Measurements from ENCODE around the gene C12orf57. TPM values are rescaled to one million over a fixed set of nuclear protein-coding genes. Genes with fewer than 3 reads are reported as not detected.
A peak's percentile ranks its signal among the peaks of the same experiment; 100 is the strongest.

C12orf57 gene
- total RNA-seq, 1 donor from 2014 or later = 227 TPM

DNA sequence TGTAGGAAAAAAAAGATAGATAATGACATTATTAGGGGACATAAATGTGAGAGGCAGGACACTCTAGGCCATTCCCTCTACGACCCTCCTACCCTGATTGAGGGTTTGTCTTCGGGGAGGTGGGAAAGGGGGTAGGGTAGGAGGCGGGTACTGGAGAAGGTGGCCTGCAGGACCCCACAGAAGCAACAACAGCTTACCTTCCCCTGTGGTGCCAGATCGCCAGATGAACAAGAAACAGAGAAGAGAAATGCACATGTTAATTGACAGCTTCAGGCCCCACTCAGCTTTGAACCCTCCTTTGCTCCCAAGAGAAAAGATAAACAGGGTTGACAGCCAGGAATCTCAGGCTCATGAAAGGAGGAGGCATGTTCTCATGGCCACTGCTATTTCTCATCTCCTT, 21.9 kb downstream of the C12orf57 start:
- peaks cover 68% of the 10 kb centered on the region for H3K4me1 ChIP-seq
- H3K9me3 ChIP-seq (replicated peaks) = no peaks in the 10 kb centered on the region
- TF ChIP-seq, protein P1, sequence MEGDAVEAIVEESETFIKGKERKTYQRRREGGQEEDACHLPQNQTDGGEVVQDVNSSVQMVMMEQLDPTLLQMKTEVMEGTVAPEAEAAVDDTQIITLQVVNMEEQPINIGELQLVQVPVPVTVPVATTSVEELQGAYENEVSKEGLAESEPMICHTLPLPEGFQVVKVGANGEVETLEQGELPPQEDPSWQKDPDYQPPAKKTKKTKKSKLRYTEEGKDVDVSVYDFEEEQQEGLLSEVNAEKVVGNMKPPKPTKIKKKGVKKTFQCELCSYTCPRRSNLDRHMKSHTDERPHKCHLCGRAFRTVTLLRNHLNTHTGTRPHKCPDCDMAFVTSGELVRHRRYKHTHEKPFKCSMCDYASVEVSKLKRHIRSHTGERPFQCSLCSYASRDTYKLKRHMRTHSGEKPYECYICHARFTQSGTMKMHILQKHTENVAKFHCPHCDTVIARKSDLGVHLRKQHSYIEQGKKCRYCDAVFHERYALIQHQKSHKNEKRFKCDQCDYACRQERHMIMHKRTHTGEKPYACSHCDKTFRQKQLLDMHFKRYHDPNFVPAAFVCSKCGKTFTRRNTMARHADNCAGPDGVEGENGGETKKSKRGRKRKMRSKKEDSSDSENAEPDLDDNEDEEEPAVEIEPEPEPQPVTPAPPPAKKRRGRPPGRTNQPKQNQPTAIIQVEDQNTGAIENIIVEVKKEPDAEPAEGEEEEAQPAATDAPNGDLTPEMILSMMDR (IDR thresholded peaks at IDR 0.05; ENCODE audit: borderline replicate concordance) = no peak
- no peak for DNase-seq
- H3K36me3 ChIP-seq = peaks cover 42% of the 10 kb centered on the region
- H3K27ac ChIP-seq (replicated peaks) = peak overlapping the region; percentile 86
- H3K27me3 ChIP-seq (ENCODE audit: low read depth) = no peaks in the 10 kb centered on the region
- intact Hi-C loops (cut with micrococcal nuclease) = loop anchor here (10.0 kb wide), 1 partner anchor 49 kb away; the partner anchor contains the start of gene LPCAT3
- no peak overlapping the region for H3K4me3 ChIP-seq

DNA sequence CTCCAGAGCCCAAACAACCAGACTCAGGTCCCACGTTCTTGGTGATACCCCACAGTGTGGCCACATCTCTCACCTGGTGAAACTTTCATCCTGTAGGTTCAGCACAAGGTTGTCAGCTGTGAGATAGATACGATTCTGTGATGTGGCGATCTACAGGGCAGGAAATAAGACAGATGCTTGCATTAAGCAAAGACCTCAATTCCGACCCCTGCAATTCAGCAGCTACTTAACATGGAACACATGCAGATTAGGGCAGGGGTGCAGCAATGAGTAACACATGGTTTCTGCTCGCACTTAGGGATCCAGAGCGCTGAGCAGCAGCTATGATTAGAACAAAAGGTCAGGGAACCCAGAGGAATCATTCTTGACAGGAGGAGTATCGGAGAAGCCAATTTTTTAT, 22.5 kb downstream of the C12orf57 start:
- intact Hi-C loops (cut with micrococcal nuclease) = loop anchor here (10.0 kb wide), 1 partner anchor 48 kb away; the partner anchor contains the start of gene LPCAT3
- TF ChIP-seq, protein P1 (IDR thresholded peaks at IDR 0.05; ENCODE audit: borderline replicate concordance) = no peak
- Histone ChIP-seq H3K36me3 (peaks cover 42% of the 10 kb centered on the region), H3K27ac (replicated peaks) (no peak overlapping the region), H3K9me3 (replicated peaks) (no peaks in the 10 kb centered on the region), H3K4me3 (no peak overlapping the region), H3K4me1 (peaks cover 67% of the 10 kb centered on the region), H3K27me3 (ENCODE audit: low read depth) (no peaks in the 10 kb centered on the region)
- no peak for DNase-seq

DNA sequence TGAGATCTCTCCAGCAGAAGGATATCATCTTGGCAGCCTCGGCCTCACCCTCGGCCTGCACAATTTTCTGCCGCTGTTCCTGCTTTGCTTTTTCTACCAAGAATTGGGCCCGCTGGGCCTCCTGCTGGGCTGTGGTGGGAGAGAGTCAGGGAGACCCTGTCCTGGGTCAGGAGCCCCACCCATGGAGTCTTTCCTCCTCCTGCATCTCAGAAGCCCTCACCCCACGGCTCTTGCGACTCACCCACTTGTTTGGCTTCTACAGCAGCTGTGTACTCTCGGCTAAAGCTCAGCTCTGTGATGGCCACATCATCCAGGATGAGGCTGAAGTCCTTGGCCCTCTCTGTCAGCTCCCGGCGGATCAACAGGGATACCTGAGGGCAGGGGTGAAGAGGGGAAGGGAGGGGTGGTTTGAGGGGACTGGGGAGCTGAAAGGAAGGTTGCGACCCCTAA, 23.9 kb downstream of the C12orf57 start:
- Histone ChIP-seq H3K36me3 (peaks cover 42% of the 10 kb centered on the region), H3K9me3 (replicated peaks) (no peaks in the 10 kb centered on the region), H3K27me3 (ENCODE audit: low read depth) (no peaks in the 10 kb centered on the region), H3K27ac (replicated peaks) (no peak overlapping the region), H3K4me3 (no peak overlapping the region), H3K4me1 (peaks cover 66% of the 10 kb centered on the region)
- TF ChIP-seq, protein P1 (IDR thresholded peaks at IDR 0.05; ENCODE audit: borderline replicate concordance) = no peak
- intact Hi-C loops (cut with micrococcal nuclease) = loop anchor here (10.0 kb wide), 1 partner anchor 47 kb away; the partner anchor contains the start of gene LPCAT3
- no peak for DNase-seq

DNA sequence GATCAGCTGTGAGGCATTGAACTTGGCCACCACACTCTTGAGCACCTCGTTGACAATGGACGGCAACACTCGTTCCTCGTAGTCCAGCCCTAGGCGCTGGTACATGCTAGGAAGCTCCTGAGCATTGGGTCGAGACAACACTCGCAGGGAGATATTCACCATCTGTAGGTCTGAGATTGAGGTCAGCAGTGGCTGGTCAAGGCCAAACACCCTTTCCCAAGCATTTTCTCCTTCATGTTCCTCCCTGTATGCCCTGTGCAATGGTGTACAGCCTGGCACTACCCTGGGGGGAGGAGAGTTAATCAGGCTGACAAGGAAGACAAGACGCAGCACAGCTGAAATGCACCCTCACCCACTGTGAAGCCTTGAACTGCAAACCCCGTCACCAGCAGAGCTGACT, 24.6 kb downstream of the C12orf57 start:
- TF ChIP-seq, protein P1 (IDR thresholded peaks at IDR 0.05; ENCODE audit: borderline replicate concordance) = no peak
- Histone ChIP-seq H3K27me3 (ENCODE audit: low read depth) (no peaks in the 10 kb centered on the region), H3K4me3 (peak overlapping the region; percentile 77), H3K4me1 (peaks cover 63% of the 10 kb centered on the region), H3K36me3 (peaks cover 42% of the 10 kb centered on the region), H3K9me3 (replicated peaks) (no peaks in the 10 kb centered on the region), H3K27ac (replicated peaks) (no peak overlapping the region)
- intact Hi-C loops (cut with micrococcal nuclease) = loop anchor here (10.0 kb wide), 1 partner anchor 46 kb away; the partner anchor contains the start of gene LPCAT3
- DNase-seq = no peak

DNA sequence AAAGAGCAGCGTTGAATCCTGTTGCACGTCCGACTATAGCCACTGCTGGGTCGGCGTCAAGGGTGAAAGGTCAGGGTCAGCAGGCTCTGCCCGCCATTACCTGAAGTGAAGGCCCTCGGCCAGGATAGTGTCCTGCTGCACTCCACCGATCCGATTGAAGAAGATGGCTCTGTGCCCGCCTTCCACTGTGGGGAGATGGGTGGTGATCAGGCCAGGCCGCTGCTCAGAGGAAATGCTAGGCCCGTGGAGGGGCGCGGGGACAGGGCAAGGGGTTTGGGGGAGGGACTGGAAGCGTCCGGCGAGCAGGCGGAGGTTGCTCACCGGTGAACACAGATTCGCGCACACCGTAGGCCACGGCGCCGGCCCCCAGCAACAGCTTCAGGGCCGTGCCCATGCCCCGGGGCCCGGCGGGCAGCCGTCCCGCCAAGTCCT, 26.3 kb downstream of the C12orf57 start:
- H3K4me1 ChIP-seq = peaks cover 52% of the 10 kb centered on the region
- H3K36me3 ChIP-seq = peaks cover 54% of the 10 kb centered on the region
- H3K9me3 ChIP-seq (replicated peaks) = no peaks in the 10 kb centered on the region
- no peaks in the 10 kb centered on the region for H3K27me3 ChIP-seq (ENCODE audit: low read depth)
- peak overlapping the region; percentile 93 for H3K27ac ChIP-seq (replicated peaks)
- DNase-seq = no peak
- peak overlapping the region; percentile 77 for H3K4me3 ChIP-seq
- intact Hi-C loops (cut with micrococcal nuclease) = no loop called here
- TF ChIP-seq, protein P1 (IDR thresholded peaks at IDR 0.05; ENCODE audit: borderline replicate concordance) = no peak

Data from left ventricle myocardium inferior (tissue), 1 donor.